K562 treated with DMSO at 1 percent for 12 hours (cell line): ENCODE data around the gene SDSL. TPM values are rescaled to one million over a fixed set of nuclear protein-coding genes. Genes with fewer than 3 reads are reported as not detected.

Source experiments
- total RNA-seq: library from RNA; unstranded; fragments of 300-600 nt; gene quantifications from 2 replicates; pipeline ENCODE4 v1.2.3, GENCODE V29; 2022; ENCODE audit not compliant: insufficient read depth

SDSL gene
- total RNA-seq = 14.8 and 18.2 TPM in 2 replicates

GRCh38 chr12:113422030-113422885, at the start of gene SDSL:
Gene SDSL (plus strand): TSS chr12:113422380. CDS start chr12:113427983, 5,603 bp downstream.

GRCh38 chr12:113403435-113404415, 18.5 kb upstream of the SDSL start, which contains the start of gene SDS:
Gene SDS (minus strand): TSS chr12:113403887. CDS start chr12:113399708, 4,179 bp downstream.

GRCh38 chr12:113471619-113472171, 49.5 kb downstream of the SDSL start, which contains the start of gene LHX5:
Gene LHX5 (minus strand): TSS chr12:113471871. CDS start chr12:113471498, 373 bp downstream.

Other genes with a start within 250 kb of the SDSL start
- 59.7 and 67.4 TPM in 2 replicates for gene DDX54, start 236.9 kb upstream of the SDSL start, total RNA-seq
- 29.8 and 38.9 TPM in 2 replicates for gene RITA1, start 236.7 kb upstream of the SDSL start, total RNA-seq
- 11.4 and 33.7 TPM in 2 replicates for gene TPCN1, start 200.9 kb upstream of the SDSL start, total RNA-seq
- gene SLC8B1, start 87.3 kb upstream of the SDSL start, total RNA-seq = 21.8 and 41.2 TPM in 2 replicates
- gene PLBD2, start 63.8 kb upstream of the SDSL start, total RNA-seq = 12.1 and 54.0 TPM in 2 replicates
- gene SDS, start 18.5 kb upstream of the SDSL start, total RNA-seq = 0.57 TPM in 1 of 2 replicates, not detected in the other
- gene LHX5, start 49.5 kb downstream of the SDSL start, total RNA-seq = not detected in 2 replicates